ENCODE results near the gene TNFRSF9. TPM values are rescaled to one million over a fixed set of nuclear protein-coding genes. Genes with fewer than 3 reads are reported as not detected.

TNFRSF9 gene
- total RNA-seq, 1 experiment from 2014 or later, result not detected

- Histone ChIP-seq H4K5ac (ENCODE audit: insufficient read length, low read depth, low read length) (no peak overlapping the region), H3K79me2 (ENCODE audit: insufficient read depth, low read length) (peaks cover 2% of the 10 kb centered on the region)
- no peak for TF ChIP-seq CTCF (conservative IDR thresholded peaks at IDR 0.05)
Observed at GRCh38 chr1:7970246-7970645, 29.6 kb upstream of the TNFRSF9 start.

More at GRCh38 chr1:7970246-7970645, 29.6 kb upstream of the TNFRSF9 start:
- Histone ChIP-seq H3K56ac (ENCODE audit: insufficient read length, low read depth, low read length) (no peak overlapping the region), H3K9ac (ENCODE audit: extremely low read depth, insufficient read length, low read length) (no peak overlapping the region), H3K18ac (ENCODE audit: insufficient read length, low read depth, low read length) (no peak overlapping the region), H3K4ac (ENCODE audit: low read depth, low read length) (no peak overlapping the region), H3T11ph (ENCODE audit: low read length) (no peak overlapping the region), H4K91ac (ENCODE audit: insufficient read length, low read depth, low read length) (no peak overlapping the region), H3K23ac (ENCODE audit: insufficient read length, low read depth, low read length) (no peak overlapping the region), H3K27ac (ENCODE audit: insufficient read length, low read depth, low read length) (no peak overlapping the region), H3K9me3 (ENCODE audit: control insufficient read depth, low read depth, low read length) (no peaks in the 10 kb centered on the region), H3K23me2 (ENCODE audit: insufficient read length, low read depth, low read length, poor library complexity, severe bottlenecking) (no peaks in the 10 kb centered on the region), H3K79me1 (ENCODE audit: insufficient read depth, low read depth, low read length, poor library complexity, severe bottlenecking) (peaks cover 4% of the 10 kb centered on the region), H3K4me2 (ENCODE audit: insufficient read depth, insufficient read length, low read length) (no peak overlapping the region), H2BK120ac (ENCODE audit: low read depth, low read length, poor library complexity, severe bottlenecking) (no peak overlapping the region), H3K4me1 (ENCODE audit: insufficient read depth, low read length) (no peaks in the 10 kb centered on the region), H2BK15ac (ENCODE audit: low read depth, low read length) (no peak overlapping the region), H2BK20ac (ENCODE audit: low read depth, low read length, poor library complexity, severe bottlenecking) (no peak overlapping the region), H2BK5ac (ENCODE audit: insufficient read length, low read length) (no peak overlapping the region), H2AFZ (ENCODE audit: low read length) (no peak overlapping the region), H4K20me1 (ENCODE audit: control insufficient read depth, insufficient read depth, insufficient read length) (no peaks in the 10 kb centered on the region), H3K14ac (ENCODE audit: insufficient read depth, low read length) (no peak overlapping the region), H3K27me3 (ENCODE audit: insufficient read depth, low read length) (no peaks in the 10 kb centered on the region), H2AK5ac (ENCODE audit: insufficient read length, low read length) (no peak overlapping the region), H4K8ac (replicated peaks; ENCODE audit: insufficient read length, low read depth, low read length) (no peak overlapping the region), H2BK12ac (ENCODE audit: insufficient read length, low read depth, low read length) (no peak overlapping the region)
- H3K27me3 Mint-ChIP-seq (ENCODE audit: low read depth), result no peaks in the 10 kb centered on the region
- no peak for DNase-seq
- no peak overlapping the region; a peak in 1 of 7 replicates for H3K27ac Mint-ChIP-seq
- H3K4me1 Mint-ChIP-seq, result no peaks in the 10 kb centered on the region
- peaks cover 53 to 74% (median 60%) of the 10 kb centered on the region in 3 experiments for H3K36me3 Mint-ChIP-seq (ENCODE audit: insufficient read depth in 1 of 3, low read depth in 3 of 3)
- no CpG with 5 or more reads among the region's 2 CpGs for WGBS (ENCODE audit: extremely low coverage, insufficient read length, low lambda C conversion rate)
- no peaks in the 10 kb centered on the region for H3K9me3 Mint-ChIP-seq
- H3K4me3 Mint-ChIP-seq, result no peak overlapping the region
